K562 (cell line): ENCODE data around the gene CDYL. TPM values are rescaled to one million over a fixed set of nuclear protein-coding genes. Genes with fewer than 3 reads are reported as not detected.

ENCODE experiments used
- ATAC-seq: fragments of 200-7000 bp; cut with Tn5 transposase; 3 replicates; pipeline ENCODE4 v1.9.1; 2020; ENCODE audit warnings: moderate library complexity
- BruUV-seq: library from RNA; stranded (reverse); fragments of 400-500 nt; replicated peaks from 2 replicates; lab custom pipeline; 2021; lab: Mats Ljungman, UMichigan
- CTCF ChIA-PET: fragments of 300-600 bp; formaldehyde crosslinking; extraction: SDS; loops from one replicate; lab custom pipeline; 2021; ENCODE audit warnings: low intra/inter-chr PET ratio; lab: Yijun Ruan, JAX
- POLR2A ChIA-PET: fragments of 300-600, 350-650 bp; sonication (Branson Sonifier 250); formaldehyde crosslinking; extraction: SDS; loops from one replicate; lab custom pipeline; 2021; ENCODE audit warnings: antibody characterized with exemption, inconsistent platforms; lab: Yijun Ruan, JAX
- DNase-seq, 4 experiments: peaks; one replicate each; pipeline versions ENCODE4 v3.0.0 to v3.0.0-alpha.2; 2011 to 2018; ENCODE audit warnings: low spot score in 3 of 4, mixed read lengths in 3 of 4; ENCODE audit errors: extremely low read depth in 1 of 4
- FAIRE-seq: peaks from 2 replicates; lab custom pipeline; 2011; peaks lifted over from hg19 to GRCh38; lab: Jason Lieb, UNC
- H2AFZ ChIP-seq: 2 replicates; pipeline ENCODE4 v1.6.0; 2011; ENCODE audit warnings: low read depth, low read length, control low read depth, inconsistent platforms
- H3K27ac ChIP-seq: fragments of 200-600 bp; 3 replicates; pipeline ENCODE4 v1.8.0; 2011; ENCODE audit warnings: low read depth, mild to moderate bottlenecking, control low read depth, inconsistent platforms, low read length, moderate library complexity, mixed read lengths; ENCODE audit errors: extremely low read depth
- H3K27me3 ChIP-seq, 2 experiments: fragments of 300-600 bp in 1 of 2; 2 replicates in 1 of 2; 3 replicates in 1 of 2; pipeline versions ENCODE4 v1.6.0 to v1.8.0; 2011; ENCODE audit warnings: inconsistent platforms in 2 of 2, low read length in 2 of 2, mild to moderate bottlenecking in 1 of 2, mixed read lengths in 1 of 2, moderate library complexity in 1 of 2; ENCODE audit not compliant: control insufficient read depth in 2 of 2, insufficient read depth in 2 of 2
- H3K36me3 ChIP-seq: fragments of 300-600 bp; 3 replicates; pipeline ENCODE4 v1.8.0; 2011; ENCODE audit warnings: mild to moderate bottlenecking, low read length, inconsistent platforms; ENCODE audit not compliant: control insufficient read depth, insufficient read depth
- H3K4me1 ChIP-seq, 2 experiments: fragments of 200-600 bp in 1 of 2; replicated peaks in 1 of 2; 2 replicates in 1 of 2; 3 replicates in 1 of 2; pipeline versions ENCODE4 v1.5.1 to v1.8.0; 2011; ENCODE audit warnings: inconsistent platforms in 2 of 2, low read length in 2 of 2, mild to moderate bottlenecking in 1 of 2, mixed read lengths in 1 of 2, moderate library complexity in 1 of 2; ENCODE audit not compliant: control insufficient read depth in 2 of 2, insufficient read depth in 2 of 2
- H3K4me2 ChIP-seq: 2 replicates; pipeline ENCODE4 v1.6.1; 2011; ENCODE audit warnings: low read length, control low read depth, inconsistent platforms, mixed read lengths; ENCODE audit not compliant: insufficient read depth
- H3K4me3 ChIP-seq: fragments of 200-600 bp; sonication (generic), shearing (Covaris generic); 2 replicates; pipeline ENCODE4 v1.5.1; 2016; ENCODE audit warnings: control low read depth, inconsistent platforms
- H3K79me2 ChIP-seq: fragments of 200-600 bp; 3 replicates; pipeline ENCODE4 v1.8.0; 2011; ENCODE audit warnings: low read length, inconsistent platforms; ENCODE audit not compliant: control insufficient read depth, insufficient read depth
- H3K9ac ChIP-seq, 2 experiments: 2 replicates each; pipeline versions ENCODE4 v1.6.0 to v1.6.1; 2011; ENCODE audit warnings: low read depth in 2 of 2, low read length in 2 of 2, control low read depth in 1 of 2, inconsistent platforms in 1 of 2, mild to moderate bottlenecking in 1 of 2, mixed read lengths in 1 of 2; ENCODE audit not compliant: insufficient read depth in 1 of 2
- H3K9me1 ChIP-seq: one replicate; pipeline ENCODE4 v1.6.0; 2011; ENCODE audit warnings: inconsistent platforms, mild to moderate bottlenecking, low read length, moderate library complexity; ENCODE audit not compliant: control insufficient read depth, insufficient read depth
- H3K9me3 ChIP-seq: replicated peaks from 2 replicates; pipeline ENCODE4 v1.5.1; 2011; ENCODE audit warnings: low read depth, low read length, inconsistent platforms; ENCODE audit not compliant: control insufficient read depth, insufficient read depth
- H4K20me1 ChIP-seq: replicated peaks from 2 replicates; pipeline ENCODE4 v1.6.1; 2011; ENCODE audit warnings: low read length, inconsistent platforms, mixed read lengths; ENCODE audit not compliant: control insufficient read depth, insufficient read depth
- ARNT ChIP-seq, 2 experiments: fragments of 450-650 bp; IDR thresholded peaks; 2 replicates each; pipeline ENCODE4 v1.6.1; 2016; ENCODE audit warnings: mild to moderate bottlenecking in 1 of 2
- C11orf30 ChIP-seq: fragments of 450-650 bp; IDR thresholded peaks from 2 replicates; pipeline ENCODE4 v1.6.1; 2016; ENCODE audit warnings: low read depth, mild to moderate bottlenecking
- MAZ ChIP-seq, 2 experiments: fragments of 450-650 bp in 1 of 2; sonication (generic) in 1 of 2; formaldehyde crosslinking; IDR thresholded peaks in 1 of 2; conservative IDR thresholded peaks in 1 of 2; 2 replicates each; pipeline versions ENCODE4 v1.4.0 to v1.5.0; 2020; ENCODE audit warnings: mild to moderate bottlenecking in 1 of 2, missing genetic modification reagents in 1 of 2
- ZNF324 ChIP-seq: fragments of 250-450 bp; sonication (Bioruptor Pico); IDR thresholded peaks from 2 replicates; pipeline ENCODE4 v1.4.0; 2020; ENCODE audit warnings: mild to moderate bottlenecking
- ZNF707 ChIP-seq: fragments of 250-450 bp; sonication (Bioruptor Pico); conservative IDR thresholded peaks from 2 replicates; pipeline ENCODE4 v1.8.0; 2022; ENCODE audit warnings: inconsistent platforms, mild to moderate bottlenecking, moderate library complexity
- in situ Hi-C: fragments of 300-500 bp; cut with MboI; formaldehyde crosslinking; loops from 4 replicates; pipeline ENCODE4 v1.15.0; 2018; ENCODE audit warnings: inconsistent platforms, mixed read lengths
- intact Hi-C: fragments of 100-400 bp; cut with micrococcal nuclease; formaldehyde crosslinking; loops from 2 replicates; pipeline ENCODE4 v1.14.2; 2022
- polyA plus RNA-seq, 8 experiments: library from polyadenylated mRNA; depleted of rRNA in 4 of 8; stranded (reverse) in 5 of 8; unstranded in 3 of 8; fragments of >200 nt; fragmentation: Nextera tagmentation in 2 of 8; fragmentation: Illumina TruSeq in 1 of 8; extraction: Ambion mirVana in 2 of 8; extraction: Trizol in 1 of 8; gene quantifications; 2 replicates each; pipeline versions ENCODE4 v1.2.1 to v1.2.3, GENCODE V29; 2011 to 2014; ENCODE audit warnings: inconsistent platforms in 1 of 8, missing spikeins in 1 of 8
- total RNA-seq, 7 experiments: library from RNA; depleted of rRNA in 6 of 7; stranded (reverse); fragments of >200 nt in 6 of 7; fragmentation: Illumina TruSeq in 2 of 7; extraction: Trizol in 2 of 7; gene quantifications; 2 replicates each; pipeline versions ENCODE4 v1.2.1 to v1.2.3, GENCODE V29; 2011 to 2021; ENCODE audit warnings: low replicate concordance in 1 of 7
- TF ChIP-seq, protein P1 (sequence below): fragments of 450-650 bp; IDR thresholded peaks from 2 replicates; pipeline ENCODE4 v1.6.1; 2017; ENCODE audit warnings: antibody characterized with exemption, mild to moderate bottlenecking
- TF ChIP-seq, protein P2 (sequence below): sonication (generic); formaldehyde crosslinking; IDR thresholded peaks from 2 replicates; pipeline ENCODE4 v1.8.1; 2023; ENCODE audit warnings: missing genetic modification reagents, mild to moderate bottlenecking, borderline replicate concordance
- TF ChIP-seq, protein P3 (sequence below): fragments of 250-450 bp; sonication (Bioruptor Pico); IDR thresholded peaks from 2 replicates; pipeline ENCODE4 v1.8.0; 2021; ENCODE audit warnings: mild to moderate bottlenecking, moderate library complexity

Gene CDYL
- total and polyA plus RNA-seq, 9 of the 15 experiments (the other 6 are each of a cell fraction or from before 2014, with no cell fraction given), result 8.1 to 45.8 (median 40.8) TPM

DNA sequence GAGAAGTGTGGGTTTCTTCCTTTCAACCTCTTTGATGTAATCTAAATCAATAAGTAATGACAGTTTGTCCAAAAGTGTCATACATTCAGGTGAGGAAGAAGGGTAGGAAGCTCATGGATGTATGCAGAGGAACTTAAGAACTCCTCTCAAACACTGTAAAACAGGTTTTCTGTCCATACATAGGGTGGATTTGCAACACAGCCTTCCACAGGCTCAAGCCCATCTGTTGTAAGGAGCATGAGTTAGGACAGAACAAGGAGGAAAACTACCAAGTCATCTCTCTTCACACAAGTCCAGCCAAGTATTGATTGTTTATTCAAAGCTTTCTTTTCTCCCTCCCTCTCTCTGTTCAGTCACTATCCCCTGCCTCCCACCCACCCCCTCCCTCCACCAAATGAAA is 49.0 kb upstream of the CDYL start:
- peaks cover 5% of the 10 kb centered on the region for H3K9me1 ChIP-seq
- H3K79me2 ChIP-seq, result no peaks in the 10 kb centered on the region
- H3K27ac ChIP-seq, result peak overlapping the region; percentile 93
- ChIA-PET CTCF (no interaction called here), POLR2A (interaction anchor here (0.6 to 2.1 kb wide), 10 partner anchors 9 to 56 kb away, joined by 3 to 10 read pairs (median 5); no protein-coding TSS in a partner anchor)
- DNase-seq (peak in 3 of 4 experiments; percentile 38 to 59 (median 50)), FAIRE-seq (peak; percentile 46), ATAC-seq (peak; percentile 70)
- H3K9me3 ChIP-seq, result peaks cover 4% of the 10 kb centered on the region; the same call in 1 of the 2 replicates
- H4K20me1 ChIP-seq, result no peaks in the 10 kb centered on the region
- peak overlapping the region in 1 of 2 experiments; percentile 78; a peak in 2 of 4 replicates for H3K9ac ChIP-seq
- no peaks in the 10 kb centered on the region for H3K27me3 ChIP-seq
- H3K4me3 ChIP-seq, result no peak overlapping the region
- no peaks in the 10 kb centered on the region for H3K36me3 ChIP-seq
- no TSS peak for BruUV-seq
- intact Hi-C loops, result loop anchor here (5.0 kb wide), 3 partner anchors 120 to 200 kb away; no protein-coding TSS in a partner anchor
- peak overlapping the region; percentile 96 for H2AFZ ChIP-seq
- in situ Hi-C loops, result no loop called here
- peaks cover 24 to 36% of the 10 kb centered on the region in 2 experiments for H3K4me1 ChIP-seq
- H3K4me2 ChIP-seq, result peak overlapping the region; percentile 76
- TF ChIP-seq, protein P1, sequence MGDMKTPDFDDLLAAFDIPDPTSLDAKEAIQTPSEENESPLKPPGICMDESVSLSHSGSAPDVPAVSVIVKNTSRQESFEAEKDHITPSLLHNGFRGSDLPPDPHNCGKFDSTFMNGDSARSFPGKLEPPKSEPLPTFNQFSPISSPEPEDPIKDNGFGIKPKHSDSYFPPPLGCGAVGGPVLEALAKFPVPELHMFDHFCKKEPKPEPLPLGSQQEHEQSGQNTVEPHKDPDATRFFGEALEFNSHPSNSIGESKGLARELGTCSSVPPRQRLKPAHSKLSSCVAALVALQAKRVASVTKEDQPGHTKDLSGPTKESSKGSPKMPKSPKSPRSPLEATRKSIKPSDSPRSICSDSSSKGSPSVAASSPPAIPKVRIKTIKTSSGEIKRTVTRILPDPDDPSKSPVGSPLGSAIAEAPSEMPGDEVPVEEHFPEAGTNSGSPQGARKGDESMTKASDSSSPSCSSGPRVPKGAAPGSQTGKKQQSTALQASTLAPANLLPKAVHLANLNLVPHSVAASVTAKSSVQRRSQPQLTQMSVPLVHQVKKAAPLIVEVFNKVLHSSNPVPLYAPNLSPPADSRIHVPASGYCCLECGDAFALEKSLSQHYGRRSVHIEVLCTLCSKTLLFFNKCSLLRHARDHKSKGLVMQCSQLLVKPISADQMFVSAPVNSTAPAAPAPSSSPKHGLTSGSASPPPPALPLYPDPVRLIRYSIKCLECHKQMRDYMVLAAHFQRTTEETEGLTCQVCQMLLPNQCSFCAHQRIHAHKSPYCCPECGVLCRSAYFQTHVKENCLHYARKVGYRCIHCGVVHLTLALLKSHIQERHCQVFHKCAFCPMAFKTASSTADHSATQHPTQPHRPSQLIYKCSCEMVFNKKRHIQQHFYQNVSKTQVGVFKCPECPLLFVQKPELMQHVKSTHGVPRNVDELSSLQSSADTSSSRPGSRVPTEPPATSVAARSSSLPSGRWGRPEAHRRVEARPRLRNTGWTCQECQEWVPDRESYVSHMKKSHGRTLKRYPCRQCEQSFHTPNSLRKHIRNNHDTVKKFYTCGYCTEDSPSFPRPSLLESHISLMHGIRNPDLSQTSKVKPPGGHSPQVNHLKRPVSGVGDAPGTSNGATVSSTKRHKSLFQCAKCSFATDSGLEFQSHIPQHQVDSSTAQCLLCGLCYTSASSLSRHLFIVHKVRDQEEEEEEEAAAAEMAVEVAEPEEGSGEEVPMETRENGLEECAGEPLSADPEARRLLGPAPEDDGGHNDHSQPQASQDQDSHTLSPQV, result peak; percentile 46; the same call in 1 of the 2 replicates
- TF ChIP-seq, protein P2, sequence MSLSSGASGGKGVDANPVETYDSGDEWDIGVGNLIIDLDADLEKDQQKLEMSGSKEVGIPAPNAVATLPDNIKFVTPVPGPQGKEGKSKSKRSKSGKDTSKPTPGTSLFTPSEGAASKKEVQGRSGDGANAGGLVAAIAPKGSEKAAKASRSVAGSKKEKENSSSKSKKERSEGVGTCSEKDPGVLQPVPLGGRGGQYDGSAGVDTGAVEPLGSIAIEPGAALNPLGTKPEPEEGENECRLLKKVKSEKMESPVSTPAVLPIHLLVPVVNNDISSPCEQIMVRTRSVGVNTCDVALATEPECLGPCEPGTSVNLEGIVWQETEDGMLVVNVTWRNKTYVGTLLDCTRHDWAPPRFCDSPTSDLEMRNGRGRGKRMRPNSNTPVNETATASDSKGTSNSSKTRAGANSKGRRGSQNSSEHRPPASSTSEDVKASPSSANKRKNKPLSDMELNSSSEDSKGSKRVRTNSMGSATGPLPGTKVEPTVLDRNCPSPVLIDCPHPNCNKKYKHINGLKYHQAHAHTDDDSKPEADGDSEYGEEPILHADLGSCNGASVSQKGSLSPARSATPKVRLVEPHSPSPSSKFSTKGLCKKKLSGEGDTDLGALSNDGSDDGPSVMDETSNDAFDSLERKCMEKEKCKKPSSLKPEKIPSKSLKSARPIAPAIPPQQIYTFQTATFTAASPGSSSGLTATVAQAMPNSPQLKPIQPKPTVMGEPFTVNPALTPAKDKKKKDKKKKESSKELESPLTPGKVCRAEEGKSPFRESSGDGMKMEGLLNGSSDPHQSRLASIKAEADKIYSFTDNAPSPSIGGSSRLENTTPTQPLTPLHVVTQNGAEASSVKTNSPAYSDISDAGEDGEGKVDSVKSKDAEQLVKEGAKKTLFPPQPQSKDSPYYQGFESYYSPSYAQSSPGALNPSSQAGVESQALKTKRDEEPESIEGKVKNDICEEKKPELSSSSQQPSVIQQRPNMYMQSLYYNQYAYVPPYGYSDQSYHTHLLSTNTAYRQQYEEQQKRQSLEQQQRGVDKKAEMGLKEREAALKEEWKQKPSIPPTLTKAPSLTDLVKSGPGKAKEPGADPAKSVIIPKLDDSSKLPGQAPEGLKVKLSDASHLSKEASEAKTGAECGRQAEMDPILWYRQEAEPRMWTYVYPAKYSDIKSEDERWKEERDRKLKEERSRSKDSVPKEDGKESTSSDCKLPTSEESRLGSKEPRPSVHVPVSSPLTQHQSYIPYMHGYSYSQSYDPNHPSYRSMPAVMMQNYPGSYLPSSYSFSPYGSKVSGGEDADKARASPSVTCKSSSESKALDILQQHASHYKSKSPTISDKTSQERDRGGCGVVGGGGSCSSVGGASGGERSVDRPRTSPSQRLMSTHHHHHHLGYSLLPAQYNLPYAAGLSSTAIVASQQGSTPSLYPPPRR (CRISPR knock-in tag), result no peak
- TF ChIP-seq, protein P3, sequence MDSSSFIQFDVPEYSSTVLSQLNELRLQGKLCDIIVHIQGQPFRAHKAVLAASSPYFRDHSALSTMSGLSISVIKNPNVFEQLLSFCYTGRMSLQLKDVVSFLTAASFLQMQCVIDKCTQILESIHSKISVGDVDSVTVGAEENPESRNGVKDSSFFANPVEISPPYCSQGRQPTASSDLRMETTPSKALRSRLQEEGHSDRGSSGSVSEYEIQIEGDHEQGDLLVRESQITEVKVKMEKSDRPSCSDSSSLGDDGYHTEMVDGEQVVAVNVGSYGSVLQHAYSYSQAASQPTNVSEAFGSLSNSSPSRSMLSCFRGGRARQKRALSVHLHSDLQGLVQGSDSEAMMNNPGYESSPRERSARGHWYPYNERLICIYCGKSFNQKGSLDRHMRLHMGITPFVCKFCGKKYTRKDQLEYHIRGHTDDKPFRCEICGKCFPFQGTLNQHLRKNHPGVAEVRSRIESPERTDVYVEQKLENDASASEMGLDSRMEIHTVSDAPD (CRISPR knock-in tag), result no peak
- 0 out of 2 replicates have a peak, but pooled peaks have one; percentile 18 for TF ChIP-seq ZNF324 (CRISPR knock-in tag)
- 0 out of 4 replicates have a peak, but pooled peaks of 1 of the 2 experiments have one; percentile 3 for TF ChIP-seq MAZ (CRISPR knock-in tag; conservative IDR thresholded peaks at IDR 0.05 in 1 of 2, IDR thresholded peaks at IDR 0.05 in 1 of 2)
- TF ChIP-seq C11orf30, result peak; percentile 30; the same call in 1 of the 2 replicates
- 0 out of 4 replicates have a peak, but pooled peaks of 1 of the 2 experiments have one; percentile 17 for TF ChIP-seq ARNT (IDR thresholded peaks at IDR 0.05)
- no peak for TF ChIP-seq ZNF707
